HG03066 (cell line): ENCODE data around the gene LOX.
A peak's percentile ranks its signal among the peaks of the same experiment; 100 is the strongest.

Experiments
- ATAC-seq: cut with Tn5 transposase; IDR thresholded peaks from one replicate; pipeline ENCODE4 v1.9.1; 2021; ENCODE audit warnings: low read depth; ENCODE audit not compliant: unreplicated experiment

The LOX gene, protein sequence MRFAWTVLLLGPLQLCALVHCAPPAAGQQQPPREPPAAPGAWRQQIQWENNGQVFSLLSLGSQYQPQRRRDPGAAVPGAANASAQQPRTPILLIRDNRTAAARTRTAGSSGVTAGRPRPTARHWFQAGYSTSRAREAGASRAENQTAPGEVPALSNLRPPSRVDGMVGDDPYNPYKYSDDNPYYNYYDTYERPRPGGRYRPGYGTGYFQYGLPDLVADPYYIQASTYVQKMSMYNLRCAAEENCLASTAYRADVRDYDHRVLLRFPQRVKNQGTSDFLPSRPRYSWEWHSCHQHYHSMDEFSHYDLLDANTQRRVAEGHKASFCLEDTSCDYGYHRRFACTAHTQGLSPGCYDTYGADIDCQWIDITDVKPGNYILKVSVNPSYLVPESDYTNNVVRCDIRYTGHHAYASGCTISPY

DNA sequence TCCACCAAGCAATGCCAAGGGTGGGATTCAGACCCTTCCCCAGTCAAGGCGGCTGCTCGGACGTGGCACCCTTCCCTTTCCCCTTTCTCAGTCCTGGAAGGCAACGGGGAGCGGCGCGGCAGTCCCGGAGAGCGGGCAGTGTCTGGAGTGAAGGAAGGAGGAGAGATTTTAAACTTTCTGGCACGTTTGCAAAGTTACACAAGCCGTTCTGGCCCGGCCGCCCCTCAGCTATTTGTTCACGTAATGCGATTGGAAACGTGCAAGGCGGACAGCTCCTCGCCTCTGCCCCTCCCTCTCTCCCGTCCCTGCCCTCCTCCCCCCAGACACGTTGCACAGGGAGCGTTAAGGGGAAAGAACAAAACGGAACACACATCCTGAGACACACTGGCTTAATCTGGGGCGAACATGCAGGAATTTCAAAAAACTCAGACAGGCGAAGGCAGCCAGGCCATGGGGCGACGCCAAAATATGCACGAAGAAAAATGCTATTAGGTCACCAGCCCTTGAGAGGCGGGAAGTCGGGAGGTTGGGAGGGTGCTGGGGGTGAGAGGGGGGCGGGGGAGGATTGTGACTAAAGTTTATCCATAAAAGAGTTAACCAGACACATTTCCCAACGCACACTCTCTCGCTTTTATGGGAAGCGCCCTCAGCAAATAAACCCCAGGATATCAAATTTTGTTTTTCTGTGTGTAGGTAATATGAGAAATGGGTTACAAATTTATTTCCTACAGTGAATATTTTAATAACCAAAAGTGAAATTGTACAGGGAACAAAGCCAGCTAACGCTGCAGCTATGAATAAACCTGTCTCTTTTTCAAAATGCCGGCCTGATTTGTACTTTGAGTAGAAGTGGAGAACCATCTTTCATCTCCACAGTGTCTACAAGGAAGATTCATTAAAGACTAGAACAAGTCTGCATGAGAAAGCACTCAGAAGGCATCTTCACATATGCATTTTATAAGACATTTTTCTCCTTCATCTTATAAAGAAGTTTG is at the start of gene LOX:
TSS of gene LOX (minus strand) at position 144 of the 995 bp plus-strand sequence. CDS start 274 bp downstream, outside the sequence.
- ATAC-seq: peak; percentile 22

DNA sequence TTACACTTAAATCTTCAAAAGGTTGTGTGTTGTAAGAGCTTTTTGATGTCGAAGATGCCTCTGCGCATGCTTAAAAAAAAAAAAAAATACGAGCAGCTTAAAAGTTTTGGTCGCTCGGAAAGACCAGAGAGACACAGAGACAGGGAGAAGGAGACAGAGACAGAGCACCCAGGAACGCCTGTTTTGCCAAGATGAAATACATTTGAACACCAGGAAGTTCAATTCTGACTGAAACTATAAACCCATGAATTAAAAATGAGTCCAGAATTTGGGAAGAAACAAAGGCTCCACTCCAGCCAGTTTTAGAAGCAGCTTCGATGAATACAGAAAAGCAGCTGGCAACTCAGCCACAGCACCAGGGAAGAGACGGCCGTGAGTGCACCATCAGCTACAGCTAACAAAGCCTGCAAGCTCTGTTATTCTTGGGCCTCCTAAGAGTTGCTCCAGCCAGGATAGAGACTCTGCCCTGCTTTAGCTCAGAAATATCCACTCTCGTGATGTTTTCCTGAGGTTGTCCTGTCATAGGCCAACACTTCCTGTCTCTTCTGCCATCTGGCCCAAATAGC is 48.8 kb upstream of the LOX start:
- ATAC-seq: no peak

DNA sequence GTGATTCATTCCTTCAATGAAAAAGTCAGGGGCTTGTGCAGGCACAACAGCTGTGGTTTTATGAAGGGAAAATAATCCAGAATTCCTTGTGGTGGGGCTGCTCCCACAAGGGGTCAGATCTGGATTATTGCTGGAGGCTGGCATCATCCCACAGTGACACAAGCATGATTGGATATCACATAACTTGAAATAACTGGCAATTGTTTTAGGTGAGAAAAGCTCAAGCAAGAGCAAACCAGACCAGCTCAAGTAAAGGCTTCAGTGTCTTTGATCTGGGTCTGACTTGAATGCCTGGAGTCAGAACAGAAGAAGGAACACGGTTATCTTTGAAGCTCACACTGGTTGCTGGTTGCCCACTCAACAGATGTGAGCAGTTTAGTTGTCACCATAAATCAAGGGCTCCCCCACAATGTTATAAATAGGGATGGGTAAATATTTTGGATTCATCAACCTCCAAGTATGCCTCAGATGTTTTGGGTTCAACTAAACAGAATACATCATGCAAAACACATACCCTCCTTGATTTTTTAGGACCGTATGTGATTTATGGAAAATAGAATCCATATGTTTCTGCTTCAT is 48.2 kb upstream of the LOX start:
- no peak for ATAC-seq

DNA sequence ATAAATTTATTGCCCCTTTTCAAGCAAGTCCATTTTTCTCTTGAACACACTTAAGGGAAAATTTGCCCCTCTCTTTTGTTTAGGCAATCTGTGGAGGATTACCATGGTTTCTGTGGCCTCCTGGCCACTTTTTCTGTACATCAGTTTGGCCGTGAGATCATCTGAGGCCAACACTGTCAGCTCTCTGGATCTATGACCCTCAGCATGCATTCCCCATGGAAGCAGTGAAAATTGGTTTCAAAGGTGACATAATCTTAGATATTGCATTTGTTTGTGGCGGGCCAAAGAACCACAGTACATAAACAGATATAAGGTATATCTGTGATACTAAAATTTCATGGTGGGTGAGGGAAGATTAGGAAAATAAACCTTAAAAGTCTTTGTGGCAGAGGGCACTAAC is 46.7 kb upstream of the LOX start:
- no peak for ATAC-seq

DNA sequence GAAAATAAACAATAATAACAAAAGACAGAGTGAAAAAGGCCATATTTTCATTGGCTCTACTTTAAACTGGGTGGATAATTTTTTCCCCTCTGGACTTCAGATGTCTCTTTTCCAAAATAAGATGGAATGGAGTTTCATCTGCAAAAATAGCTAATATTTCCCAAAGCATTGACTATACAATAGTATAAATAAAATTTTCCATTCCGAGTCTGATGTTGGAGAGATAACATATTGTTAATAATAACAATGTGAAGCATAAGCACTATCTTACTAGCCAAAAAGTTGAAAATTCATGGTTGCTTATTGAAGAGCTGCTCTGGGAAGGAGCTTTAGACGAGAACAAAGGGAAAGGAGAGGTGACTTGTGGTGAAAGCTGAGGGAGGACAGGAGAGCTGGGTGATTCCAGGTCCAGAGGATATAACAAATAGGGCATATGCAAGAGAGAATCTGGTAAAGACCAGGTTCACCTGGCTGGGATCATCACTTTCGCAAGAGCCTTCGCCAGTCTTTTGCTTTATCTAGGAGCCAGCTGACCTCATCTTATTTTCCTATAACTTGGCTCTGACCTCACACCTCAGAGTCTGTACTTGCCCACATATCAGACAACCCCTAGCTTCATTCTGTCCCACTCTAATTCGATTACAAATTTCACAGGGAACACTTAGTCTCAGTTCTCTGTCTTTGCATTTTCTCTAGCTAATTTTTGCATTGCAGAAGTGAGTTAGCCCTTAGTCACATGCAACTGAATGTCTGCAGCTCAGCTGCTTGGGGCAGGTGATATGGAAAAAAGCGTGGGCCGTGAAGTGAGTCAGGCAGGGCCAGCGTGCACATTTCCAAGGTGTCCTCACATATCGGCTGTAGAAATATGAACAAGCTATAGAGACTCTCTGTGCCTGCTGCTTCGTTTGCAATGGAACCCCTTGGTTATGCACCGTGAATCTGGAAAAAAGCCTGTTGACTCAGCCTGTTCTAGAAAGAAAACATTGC is 43.7 kb upstream of the LOX start:
- no peak for ATAC-seq

DNA sequence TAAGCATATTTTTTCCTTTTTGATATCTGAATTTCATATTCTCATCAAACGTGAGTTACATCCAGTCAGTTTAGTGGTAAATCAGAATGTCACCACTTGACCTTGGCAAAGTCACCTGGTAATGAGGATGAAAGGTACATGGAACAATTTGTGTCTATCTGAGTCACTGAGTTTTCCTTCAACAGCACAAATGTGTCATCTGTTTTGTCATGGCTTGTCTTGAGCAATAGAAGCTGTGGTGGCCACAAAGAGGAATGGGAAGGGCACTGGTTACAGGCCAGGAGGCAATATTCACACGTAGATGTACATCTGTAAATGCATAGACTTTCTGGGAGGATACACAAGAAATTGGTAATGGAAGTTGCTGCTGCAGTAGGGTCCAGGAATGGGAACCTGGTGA is 42.9 kb upstream of the LOX start:
- no peak for ATAC-seq

DNA sequence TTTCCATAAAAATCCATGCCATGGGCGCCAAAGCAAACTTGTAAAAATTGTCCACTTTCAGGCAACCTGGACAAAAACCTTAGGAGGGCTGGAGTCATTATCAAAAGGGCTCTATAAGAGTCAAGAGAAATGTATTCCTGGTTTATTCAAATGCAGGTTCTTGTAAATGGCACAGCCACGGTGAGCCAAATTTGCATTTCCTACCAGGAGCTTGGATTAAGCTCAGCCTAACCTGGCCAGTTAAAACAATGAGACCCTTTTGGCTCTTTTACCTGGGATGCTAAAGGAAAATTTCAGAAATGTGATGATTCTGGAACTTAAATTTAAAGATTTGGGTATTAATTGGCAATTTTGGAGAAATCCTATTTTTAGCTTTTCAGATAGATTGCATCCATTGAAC is 42.4 kb upstream of the LOX start:
- ATAC-seq: no peak

DNA sequence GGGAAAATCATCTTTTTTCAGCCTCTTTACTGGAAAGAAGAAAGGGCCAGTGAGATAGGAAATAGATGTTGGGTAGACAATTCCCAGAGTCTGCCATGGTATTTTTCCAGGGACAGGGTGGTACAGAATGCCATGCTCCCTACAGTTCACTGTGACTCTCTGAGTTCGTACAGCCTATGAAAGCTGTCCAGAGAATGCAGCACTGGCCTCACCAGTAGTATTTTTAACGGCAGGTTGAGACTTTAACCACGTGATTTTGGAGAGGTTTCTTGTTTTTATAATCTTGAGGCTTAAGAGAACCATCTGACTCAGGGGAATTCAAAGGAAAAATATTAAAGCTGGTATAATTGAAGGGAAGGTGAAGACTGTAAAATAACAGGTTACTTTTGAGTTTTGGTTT is 41.1 kb upstream of the LOX start:
- no peak for ATAC-seq

DNA sequence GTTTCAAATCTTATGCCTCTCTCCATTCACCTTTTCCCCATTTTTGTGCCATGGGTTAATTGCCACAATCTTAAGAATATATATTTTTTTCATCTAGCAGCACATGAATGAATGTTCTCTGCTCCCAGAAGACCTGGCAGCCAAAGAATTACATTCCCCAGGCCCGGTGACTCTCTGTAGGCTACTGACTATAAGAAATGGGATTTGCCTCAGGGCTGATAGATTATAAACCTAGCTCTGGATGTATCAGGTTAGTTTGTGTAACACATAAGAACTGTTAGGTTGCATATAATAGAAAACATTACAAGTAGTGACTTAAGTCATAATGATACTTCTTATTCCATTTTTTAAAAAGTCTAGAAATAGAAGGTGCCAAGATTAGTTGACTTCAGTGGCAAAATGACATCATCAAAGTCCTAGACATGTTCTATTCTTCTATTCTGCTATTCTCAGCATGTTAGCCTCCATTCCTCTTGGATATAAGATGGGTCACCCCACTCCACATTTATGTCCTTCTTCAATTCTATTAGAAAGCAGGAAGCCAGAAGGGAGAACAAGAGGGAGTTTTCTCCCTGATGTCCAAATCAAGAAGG is 40.4 kb upstream of the LOX start:
- ATAC-seq: no peak

DNA sequence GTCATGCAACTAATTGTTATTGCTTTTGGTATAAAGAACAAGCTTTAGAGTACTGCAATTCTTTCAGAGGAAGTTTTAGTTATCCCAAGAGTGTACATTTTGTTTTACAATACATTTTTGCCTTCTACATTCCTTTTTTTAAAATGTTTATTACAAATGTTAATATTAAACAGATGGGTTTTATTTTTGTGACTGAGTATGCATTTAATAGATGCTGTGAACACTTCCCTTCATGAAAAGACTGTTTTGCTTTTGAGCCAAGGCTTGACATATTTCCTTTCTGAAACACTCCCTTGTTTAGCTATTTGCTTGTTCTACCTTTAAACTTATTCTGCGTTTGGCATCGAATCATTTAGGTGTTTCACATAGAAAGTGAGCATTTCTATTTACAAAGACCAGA is 36.4 kb upstream of the LOX start:
- ATAC-seq: no peak

DNA sequence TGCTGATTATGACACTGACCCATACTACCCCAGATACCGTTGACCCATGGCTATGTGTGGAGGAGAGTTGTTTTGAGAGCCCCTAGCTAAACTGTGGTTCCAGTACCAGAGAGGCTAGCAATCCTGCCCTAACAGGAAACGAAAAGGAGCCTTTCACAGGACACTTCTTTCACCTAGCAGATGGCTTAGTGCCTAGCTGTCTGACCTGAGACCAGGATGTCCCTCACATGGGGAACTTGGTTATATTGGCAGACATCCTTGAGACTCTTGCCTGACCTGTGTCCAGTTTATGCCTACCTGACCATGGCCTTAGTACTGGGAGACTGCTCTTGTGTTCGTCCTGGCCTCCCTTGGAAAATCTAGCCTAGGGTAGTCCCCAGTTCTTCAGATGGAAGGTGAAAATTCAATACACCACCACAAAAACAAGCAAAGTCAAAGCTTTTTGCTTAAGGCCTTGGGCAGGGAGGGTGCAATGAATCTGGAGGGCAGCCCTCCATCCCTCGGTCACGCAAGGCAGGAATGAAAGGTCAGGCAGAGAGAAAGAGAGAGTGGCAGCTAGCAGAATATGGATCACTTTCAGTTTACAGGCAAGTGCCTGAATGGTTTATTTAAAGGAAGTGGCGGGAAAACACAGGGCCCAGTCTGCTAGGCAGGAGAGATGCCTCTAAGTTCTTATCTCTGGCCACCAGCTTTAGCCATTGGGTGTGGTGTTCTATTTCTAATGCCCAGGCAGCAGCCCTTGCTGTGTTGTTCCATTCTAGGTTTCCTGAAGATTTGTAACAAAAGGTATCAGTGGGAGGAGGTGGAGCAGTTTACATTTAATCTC is 34.9 kb upstream of the LOX start:
- no peak for ATAC-seq

DNA sequence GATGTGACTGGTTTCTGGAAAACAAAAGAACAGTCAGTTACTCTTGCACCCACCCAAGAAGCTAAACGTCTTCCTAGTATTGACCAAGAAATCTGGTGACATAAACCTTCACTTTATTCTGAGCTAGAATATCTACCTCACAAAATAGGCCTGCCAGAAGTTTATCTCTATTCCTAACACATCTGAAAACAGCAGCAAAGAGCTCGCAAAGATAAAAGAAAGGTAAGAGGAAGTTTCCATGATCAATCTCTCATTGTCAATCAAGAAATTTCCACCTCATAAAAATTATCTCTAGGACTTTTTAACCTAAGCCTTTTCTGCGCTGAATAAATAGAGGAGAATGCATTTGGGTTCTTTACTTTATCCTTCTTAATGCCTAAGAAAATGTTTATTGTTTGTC is 34.0 kb upstream of the LOX start:
- ATAC-seq: no peak

DNA sequence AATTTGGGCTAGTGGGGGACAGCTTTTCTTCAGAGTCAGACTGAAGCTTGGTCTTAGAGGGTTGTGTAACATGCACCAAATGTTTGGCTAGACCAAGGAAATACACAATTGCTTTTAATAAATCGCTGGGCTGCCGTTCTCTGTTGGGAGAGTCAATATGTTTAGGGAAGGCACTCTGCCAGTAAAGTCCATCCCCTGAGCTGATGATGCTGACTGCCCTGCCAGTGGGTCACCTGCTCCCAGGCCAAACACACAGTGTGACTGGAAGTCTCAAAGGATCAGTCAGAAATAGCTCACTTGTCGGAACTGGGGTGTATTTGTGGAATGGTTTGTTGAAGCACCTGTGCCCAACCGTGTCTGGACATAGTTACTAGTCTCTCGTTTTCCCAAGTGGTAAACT is 33.4 kb upstream of the LOX start:
- no peak for ATAC-seq

DNA sequence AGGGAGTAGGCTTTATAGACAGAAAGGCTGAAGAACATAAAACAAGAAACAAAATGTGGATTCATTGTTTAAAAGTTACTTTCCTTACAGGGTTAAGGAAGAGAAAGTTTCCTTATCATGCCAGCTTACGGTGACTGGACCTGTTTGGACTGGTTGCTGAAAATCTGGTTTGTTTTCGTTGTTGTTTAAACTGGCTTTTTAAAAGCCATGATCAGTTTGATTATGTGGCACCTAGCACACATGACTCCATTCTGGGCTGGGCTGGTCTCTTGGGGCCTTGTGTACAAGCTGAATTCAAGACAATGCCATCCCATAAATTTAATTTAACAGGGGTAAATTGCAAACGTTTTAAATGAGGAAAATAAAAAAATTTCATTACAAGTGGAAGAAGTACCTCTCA is 32.9 kb upstream of the LOX start:
- ATAC-seq: no peak

DNA sequence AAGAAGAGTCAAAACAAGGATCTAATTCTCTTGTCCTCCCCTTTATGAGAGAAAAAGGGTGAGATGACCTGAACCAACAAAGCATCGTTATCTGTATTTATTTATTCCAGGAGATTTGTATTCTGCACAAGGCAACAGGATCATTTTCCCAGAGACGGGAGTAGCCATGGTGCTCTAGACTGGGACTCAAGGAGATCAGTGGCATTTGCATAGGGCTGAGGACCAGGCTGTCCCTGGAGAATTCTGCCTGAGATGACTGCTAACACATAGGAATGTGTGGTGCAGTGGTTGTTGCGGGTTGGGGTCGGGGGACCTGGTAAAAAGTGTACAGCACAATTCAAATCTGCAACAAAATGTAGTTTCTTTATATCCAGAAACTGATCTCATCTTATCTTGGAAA is 29.0 kb upstream of the LOX start:
- ATAC-seq: no peak

DNA sequence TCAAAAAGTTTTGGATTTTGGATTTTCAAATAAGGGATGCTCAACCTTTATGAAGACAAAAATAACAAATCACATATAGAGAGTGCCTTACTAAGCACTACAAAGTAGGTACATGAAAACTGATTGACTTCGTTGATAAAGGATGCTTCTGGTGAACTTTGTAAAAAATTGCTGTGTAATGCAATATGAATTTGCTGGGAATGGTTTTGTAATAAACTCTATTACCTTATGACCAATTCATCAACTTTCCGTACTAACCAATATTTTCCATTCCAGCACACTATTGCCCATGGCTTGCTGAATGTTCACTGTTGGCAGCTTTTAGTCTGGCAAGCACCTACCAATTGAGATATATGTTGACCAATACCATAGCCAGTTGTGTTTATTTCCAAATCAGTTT is 27.9 kb upstream of the LOX start:
- no peak for ATAC-seq

DNA sequence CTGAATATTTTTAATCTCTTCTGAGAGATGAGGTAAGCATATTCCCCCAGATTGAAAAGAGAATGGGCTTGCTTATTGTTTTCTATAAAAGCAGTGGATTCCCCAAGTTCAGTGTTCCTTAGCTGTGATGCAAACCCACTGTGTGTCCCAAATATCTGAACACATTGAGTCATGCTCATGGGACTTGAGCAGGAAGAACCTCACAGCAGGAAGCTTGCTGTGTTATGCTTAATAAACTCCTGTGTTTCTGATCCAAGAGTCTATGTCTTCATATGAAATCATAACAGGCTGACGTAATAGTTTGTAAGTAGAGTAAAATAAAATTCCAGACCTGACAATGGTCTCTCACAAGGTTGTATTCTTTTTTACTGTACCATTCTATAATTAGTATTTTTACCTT is 24.8 kb upstream of the LOX start:
- ATAC-seq: no peak

DNA sequence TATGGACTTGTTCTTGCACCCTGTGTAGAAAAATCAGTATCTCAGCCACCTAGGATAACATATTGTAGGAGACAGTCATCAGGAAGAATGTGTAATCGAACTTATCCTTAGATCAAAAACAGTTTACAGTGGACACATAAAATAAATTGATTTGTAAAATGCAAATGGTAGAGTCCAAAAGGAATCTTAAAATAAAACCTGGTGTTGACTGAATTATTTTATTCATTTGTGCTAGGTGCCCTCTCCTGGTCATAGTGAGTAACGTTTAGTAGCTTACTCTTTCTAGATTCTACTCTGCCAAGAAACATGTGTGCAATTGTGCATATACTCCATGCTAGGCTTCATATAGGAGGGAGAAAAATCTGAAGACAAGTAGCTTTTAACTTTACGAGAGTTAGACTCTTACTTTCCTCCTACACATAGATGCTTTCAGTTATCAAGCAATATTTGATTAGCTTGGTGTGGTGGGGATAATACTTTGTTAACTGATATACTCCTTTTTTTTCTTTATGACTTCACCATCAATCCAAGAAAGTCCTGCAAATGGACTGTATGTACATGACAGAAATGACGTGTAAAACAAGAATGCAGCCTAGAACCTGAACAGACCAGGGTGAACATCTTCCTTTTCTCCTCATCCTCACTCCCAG is 23.7 kb upstream of the LOX start:
- ATAC-seq: peak; percentile 81
